SW480 (cell line): ENCODE data around the gene CCDC179.

Experiments
- DNase-seq: peaks from one replicate; pipeline ENCODE4 v3.0.0-alpha.2; 2016; ENCODE audit warnings: low spot score

CCDC179 gene

DNA sequence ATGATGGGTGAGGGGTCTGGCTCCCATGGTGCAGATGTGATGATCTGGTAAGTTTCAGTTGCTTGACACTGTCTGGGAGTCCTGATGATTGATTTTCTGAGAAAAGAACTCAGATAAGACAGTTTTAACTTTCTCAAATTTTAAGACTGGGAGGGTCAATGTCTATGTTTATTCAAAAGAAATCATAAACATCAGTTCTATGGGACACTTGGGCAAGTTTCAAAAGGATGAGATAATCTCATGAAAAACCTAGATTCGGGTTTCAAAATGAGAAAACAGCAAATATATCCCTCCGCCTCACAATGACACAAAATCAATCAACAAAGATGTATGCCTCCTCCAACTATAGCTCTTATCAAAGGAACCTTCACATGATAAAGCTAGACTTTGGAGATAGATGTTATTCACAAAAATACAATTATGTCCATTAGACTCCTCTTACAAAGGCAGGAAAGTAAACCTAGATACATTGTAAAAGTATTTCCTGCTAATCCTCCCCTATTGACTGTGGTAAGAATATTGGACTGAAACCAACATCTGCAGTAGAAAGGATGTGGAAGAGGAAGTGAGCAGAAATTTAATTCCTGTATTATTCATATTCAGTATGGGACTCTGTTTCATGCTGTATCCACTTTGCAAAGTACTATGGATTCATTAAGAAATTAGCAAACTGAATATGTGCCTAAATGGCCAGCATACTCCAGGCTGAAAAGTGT lies 52.3 kb downstream of the CCDC179 start:
- DNase-seq, result no peak

DNA sequence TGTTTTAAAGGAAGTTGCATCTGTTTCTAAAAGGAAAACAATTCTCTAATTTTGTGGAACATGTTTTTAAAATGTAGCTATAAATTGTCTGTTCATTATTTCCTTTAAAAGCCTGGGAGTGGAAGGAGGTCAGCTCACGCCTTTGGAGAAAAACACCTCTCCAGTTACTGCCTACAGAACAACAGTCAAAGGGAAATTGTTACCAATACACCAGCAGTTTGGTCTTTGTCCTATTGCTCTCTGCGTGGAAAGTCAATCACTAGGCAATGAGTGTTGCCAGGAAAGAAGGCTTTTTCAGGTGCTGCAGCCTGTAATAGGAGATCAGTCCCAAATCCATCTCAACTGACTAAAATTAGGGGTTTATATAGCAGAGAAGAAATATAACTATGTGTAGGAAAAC lies 52.9 kb downstream of the CCDC179 start:
- DNase-seq, result no peak

DNA sequence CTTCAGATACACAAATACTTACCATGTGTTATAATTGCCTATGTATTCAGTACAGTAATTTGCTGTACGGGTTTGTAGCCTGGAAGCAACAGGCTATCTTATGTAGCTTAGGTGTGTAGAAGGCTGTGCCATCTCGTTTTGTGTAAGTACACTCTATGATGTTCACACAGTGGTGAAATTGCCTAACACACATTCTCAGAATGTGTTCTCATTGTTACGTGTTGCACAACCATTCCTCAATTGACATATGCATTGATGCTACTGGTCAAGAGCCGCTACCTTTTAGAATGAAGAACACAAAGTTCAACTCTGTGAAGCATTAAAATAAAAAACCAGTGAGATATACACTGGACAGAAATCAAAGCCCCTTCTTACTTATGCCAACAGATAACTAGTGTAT lies 57.4 kb downstream of the CCDC179 start:
- DNase-seq, result no peak

DNA sequence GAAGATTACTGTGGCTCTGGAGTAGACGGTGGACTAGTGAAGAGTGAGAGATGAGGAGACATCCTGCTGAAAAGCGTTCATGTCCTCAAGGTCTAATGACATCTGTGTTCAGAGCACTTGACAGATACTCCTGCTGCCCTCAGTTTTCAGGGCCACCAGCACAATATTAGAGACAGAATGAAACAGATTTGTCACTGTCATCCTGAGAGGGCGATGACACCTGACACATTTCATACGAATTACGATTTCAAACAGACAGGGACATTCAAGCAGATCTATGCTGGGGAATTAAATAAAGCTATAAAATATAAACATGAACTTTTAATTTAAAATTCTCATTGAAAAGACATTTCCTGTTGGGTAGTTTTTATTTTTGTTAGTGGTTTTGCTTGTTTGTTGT lies 59.8 kb downstream of the CCDC179 start:
- no peak for DNase-seq

DNA sequence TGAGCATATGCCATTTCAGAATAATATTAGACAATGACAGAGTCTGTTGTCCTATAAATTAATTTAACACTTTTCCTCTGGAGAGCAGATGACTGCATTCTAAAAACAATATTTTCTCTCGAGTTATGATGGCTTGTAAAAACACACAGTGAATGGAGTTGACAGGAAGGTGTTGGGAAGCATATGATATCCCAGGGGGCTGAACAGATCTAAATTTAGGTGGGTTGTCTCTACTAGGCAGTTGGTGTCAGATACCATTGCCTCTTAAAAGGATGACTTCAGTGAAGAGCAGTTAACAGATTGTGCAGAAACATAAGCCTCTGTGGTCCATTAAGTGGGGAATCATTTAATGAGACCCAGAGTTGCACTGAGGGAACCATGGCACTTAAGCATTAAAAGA lies 61.4 kb downstream of the CCDC179 start:
- DNase-seq, result no peak

DNA sequence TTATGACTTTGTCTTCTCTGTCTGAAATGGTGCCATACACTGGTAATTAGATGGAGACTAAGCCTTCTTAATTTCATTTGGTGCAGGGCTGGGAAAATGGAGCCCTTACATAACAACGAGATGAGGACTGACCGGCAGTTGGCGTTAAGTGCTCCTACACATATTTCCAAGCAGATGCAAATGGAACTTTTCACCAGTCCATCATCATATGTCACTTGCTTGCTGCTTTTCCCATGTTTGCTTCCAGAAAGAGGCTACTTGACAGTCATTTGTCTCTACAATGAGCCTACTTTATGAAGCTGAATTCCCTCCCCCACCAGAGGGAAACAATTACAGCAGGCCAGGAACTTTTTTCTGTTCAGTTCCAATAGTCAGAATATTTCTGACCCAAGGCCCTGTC lies 63.2 kb downstream of the CCDC179 start:
- no peak for DNase-seq
